Measurements from ENCODE around the gene NOP9. TPM values are rescaled to one million over a fixed set of nuclear protein-coding genes. Genes with fewer than 3 reads are reported as not detected.

Gene NOP9
- total and polyA plus RNA-seq, 8 donors = 6.2 to 13.9 (median 9.7) TPM

- H3K27me3 ChIP-seq = peaks cover 0 to 6% (median 0%) of the 10 kb centered on the region in 4 donors
- peaks cover 5 to 24% (median 15%) of the 10 kb centered on the region in 3 donors for H3K4me1 ChIP-seq
- peak within 1 kb of the TSS in 2 of 4 donors; percentile 33 to 37 for H3K27ac ChIP-seq
- no peaks in the 10 kb centered on the region for H3K9me3 ChIP-seq
- peak; percentile 20 to 31 (median 22) for ATAC-seq
- TF ChIP-seq CTCF (IDR thresholded peaks at IDR 0.05) = no peak
- peak within 1 kb of the TSS in 2 of 4 donors; percentile 8 to 38 for H3K4me3 ChIP-seq
- WGBS, 2 donors = 13% methylated on average over 56 to 65 of the region's 65 CpGs
- H3K36me3 ChIP-seq = peaks cover 0 to 5% (median 0%) of the 10 kb centered on the region in 3 donors
- FAIRE-seq = no peak
- intact Hi-C loops (cut with DNase I) = loop anchor here (5.0 to 10.0 kb wide), 2 partner anchors 98 to 100 kb away; no protein-coding TSS in a partner anchor
- DNase-seq = peak in 2 of 6 donors; percentile 64 to 76
These were observed 35.0 kb downstream of the NOP9 start, which contains the start of gene ADCY4 for GRCh38 chr14:24334431-24335291. ADCY4 (minus strand) TSS chr14:24335071; CDS start chr14:24334652, 419 bp downstream.

GRCh38 chr14:24335461-24336171, 36.0 kb downstream of the NOP9 start:
- FAIRE-seq = no peak
- ATAC-seq = no peak
- H3K27ac ChIP-seq = no peak overlapping the region
- intact Hi-C loops (cut with DNase I) = loop anchor here in 1 of 3 donors (10.0 kb wide), 1 partner anchor 99 kb away; no protein-coding TSS in a partner anchor
- H3K9me3 ChIP-seq = no peaks in the 10 kb centered on the region
- peaks cover 5 to 24% (median 15%) of the 10 kb centered on the region in 3 donors for H3K4me1 ChIP-seq
- peaks cover 0 to 6% (median 0%) of the 10 kb centered on the region in 4 donors for H3K27me3 ChIP-seq
- TF ChIP-seq CTCF (IDR thresholded peaks at IDR 0.05) = no peak
- 78 to 84% methylated on average over 12 of the region's 12 CpGs for WGBS, 2 donors
- no peak overlapping the region for H3K4me3 ChIP-seq
- no peak for DNase-seq
- peaks cover 0 to 5% (median 0%) of the 10 kb centered on the region in 3 donors for H3K36me3 ChIP-seq

- no peak overlapping the region for H3K27ac ChIP-seq
- intact Hi-C loops (cut with DNase I) = loop anchor here in 1 of 3 donors (10.0 kb wide), 1 partner anchor 98 kb away; no protein-coding TSS in a partner anchor
- H3K4me1 ChIP-seq = peaks cover 3 to 19% (median 15%) of the 10 kb centered on the region in 3 donors
- FAIRE-seq = no peak
- H3K36me3 ChIP-seq = peaks cover 0 to 5% (median 0%) of the 10 kb centered on the region in 3 donors
- 82 to 83% methylated on average over 7 of the region's 7 CpGs for WGBS, 2 donors
- ATAC-seq = no peak
- H3K9me3 ChIP-seq = no peaks in the 10 kb centered on the region
- no peak for DNase-seq
- H3K4me3 ChIP-seq = no peak overlapping the region
- peaks cover 0 to 6% (median 0%) of the 10 kb centered on the region in 4 donors for H3K27me3 ChIP-seq
- no peak for TF ChIP-seq CTCF (IDR thresholded peaks at IDR 0.05)
These were observed 37.6 kb downstream of the NOP9 start for GRCh38 chr14:24337144-24337823.

GRCh38 chr14:24337824-24338175, 38.1 kb downstream of the NOP9 start:
- ATAC-seq (no peak), FAIRE-seq (no peak), DNase-seq (no peak)
- H3K27me3 ChIP-seq = peaks cover 0 to 6% (median 0%) of the 10 kb centered on the region in 4 donors
- H3K4me1 ChIP-seq = peaks cover 0 to 16% (median 10%) of the 10 kb centered on the region in 3 donors
- H3K27ac ChIP-seq = no peak overlapping the region
- TF ChIP-seq CTCF (IDR thresholded peaks at IDR 0.05) = no peak
- peaks cover 0 to 5% (median 0%) of the 10 kb centered on the region in 3 donors for H3K36me3 ChIP-seq
- intact Hi-C loops (cut with DNase I) = loop anchor here in 1 of 3 donors (10.0 kb wide), 1 partner anchor 97 kb away; no protein-coding TSS in a partner anchor
- 93 to 97% methylated on average over 8 of the region's 8 CpGs for WGBS, 2 donors
- H3K4me3 ChIP-seq = no peak overlapping the region
- H3K9me3 ChIP-seq = no peaks in the 10 kb centered on the region
